Stimulated activated CD4-positive, alpha-beta T cell treated with anti-CD3 and anti-CD28 coated beads, TNF-alpha, amount 100 ng/mL, for 1 hour (primary cell): ENCODE data around the gene CUL4A.

Source experiments
- DNase-seq, 3 donors: peaks; one replicate each; pipeline ENCODE4 v3.0.0-alpha.2; 2020; ENCODE audit warnings: low read depth in 3 of 3, low spot score in 1 of 3

CUL4A gene

GRCh38 chr13:113207890-113208420 lies 1.5 kb upstream of the CUL4A start:
- no peak for DNase-seq

GRCh38 chr13:113208421-113209335 lies 735 bp upstream of the CUL4A start, which contains the start of gene PCID2:
PCID2 (minus strand) TSS chr13:113208669; CDS start chr13:113208634, 35 bp downstream.
- peak; percentile 70 to 92 (median 86) for DNase-seq

GRCh38 chr13:113209759-113210421 lies 477 bp downstream of the CUL4A start:
- peak; percentile 26 to 50 (median 47) for DNase-seq

- no peak for DNase-seq
Measured at GRCh38 chr13:113210833-113211232, 1.4 kb downstream of the CUL4A start.

GRCh38 chr13:113211774-113212173 lies 2.4 kb downstream of the CUL4A start:
- DNase-seq: no peak

GRCh38 chr13:113216254-113217048 lies 7.0 kb downstream of the CUL4A start:
- no peak for DNase-seq

GRCh38 chr13:113218586-113218985 lies 9.2 kb downstream of the CUL4A start:
- no peak for DNase-seq

GRCh38 chr13:113219256-113219940 lies 10.0 kb downstream of the CUL4A start:
- DNase-seq: no peak

GRCh38 chr13:113220141-113220598 lies 10.8 kb downstream of the CUL4A start:
- DNase-seq: no peak

GRCh38 chr13:113220877-113221276 lies 11.5 kb downstream of the CUL4A start:
- DNase-seq: no peak

- DNase-seq: no peak
Measured at GRCh38 chr13:113223070-113223469, 13.7 kb downstream of the CUL4A start.

GRCh38 chr13:113224486-113224885 lies 15.1 kb downstream of the CUL4A start:
- DNase-seq: no peak

GRCh38 chr13:113225515-113225914 lies 16.1 kb downstream of the CUL4A start:
- DNase-seq: no peak

GRCh38 chr13:113226873-113227450 lies 17.5 kb downstream of the CUL4A start:
- DNase-seq: no peak

- DNase-seq: no peak
Measured at GRCh38 chr13:113229161-113229560, 19.7 kb downstream of the CUL4A start.

- no peak for DNase-seq
Measured at GRCh38 chr13:113229791-113230190, 20.4 kb downstream of the CUL4A start.

- DNase-seq: no peak
Measured at GRCh38 chr13:113231306-113232207, 22.1 kb downstream of the CUL4A start.

GRCh38 chr13:113232208-113233003 lies 23.0 kb downstream of the CUL4A start:
- no peak for DNase-seq
